Activated CD8-positive, alpha-beta memory T cell treated with anti-CD3 and anti-CD28 coated beads, Interleukin-2, amount 50 U/mL, for 1 hour (primary cell): ENCODE measurements around the gene FARP1.

Experiments
- DNase-seq: peaks from one replicate; pipeline ENCODE4 v3.0.0-alpha.2; 2020; ENCODE audit errors: extremely low read depth

The FARP1 gene

DNA sequence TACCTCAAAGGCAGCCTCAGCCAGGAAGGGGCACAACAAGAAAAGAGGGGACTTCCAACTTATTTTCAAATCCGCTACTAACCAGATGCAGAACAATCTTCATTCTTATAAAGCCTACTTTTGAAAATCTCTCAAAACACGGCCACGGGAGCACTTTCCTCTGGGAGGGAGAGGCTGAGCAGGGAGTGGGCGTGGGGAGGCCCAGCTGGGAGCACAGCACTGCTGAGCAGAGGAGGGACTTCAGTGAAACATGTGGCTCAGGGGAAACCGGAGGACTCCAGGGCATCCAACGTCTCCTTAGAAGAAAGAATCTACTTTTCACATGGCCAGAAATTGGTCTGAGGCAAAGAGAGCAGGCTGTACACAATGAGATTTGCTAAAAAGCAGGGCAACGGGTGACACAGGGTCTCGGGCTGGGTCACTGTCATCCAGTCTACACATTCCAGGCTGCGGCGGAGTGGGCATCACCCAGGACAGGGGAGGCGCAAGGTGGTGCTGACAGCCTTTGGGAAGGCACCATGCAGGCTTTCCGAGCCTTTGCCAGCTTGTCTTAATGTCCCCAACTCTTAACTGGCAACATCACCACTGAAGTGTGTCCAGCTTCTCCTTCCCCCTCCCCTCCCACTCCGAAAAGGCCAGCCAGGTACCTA is 317.0 kb downstream of the FARP1 start:
- no peak for DNase-seq

DNA sequence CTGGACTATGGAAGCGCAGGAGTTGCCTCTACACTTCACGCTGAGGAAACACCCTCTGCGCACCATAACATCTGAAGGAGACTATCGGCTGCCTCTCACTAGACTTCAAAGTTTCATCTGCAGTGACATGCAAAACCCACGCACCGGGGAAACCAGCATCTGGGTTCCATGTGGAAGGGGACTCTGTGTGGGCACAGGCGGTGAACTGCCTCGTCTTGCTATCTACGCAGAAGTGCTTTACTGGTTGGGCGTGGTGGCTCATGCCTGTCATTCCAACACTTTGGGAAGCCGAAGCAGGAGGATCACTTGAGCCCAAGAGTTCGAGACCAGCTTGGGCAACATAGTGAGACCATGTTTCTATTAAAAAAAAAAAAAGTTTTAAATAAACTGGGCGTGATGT is 317.6 kb downstream of the FARP1 start:
- no peak for DNase-seq

DNA sequence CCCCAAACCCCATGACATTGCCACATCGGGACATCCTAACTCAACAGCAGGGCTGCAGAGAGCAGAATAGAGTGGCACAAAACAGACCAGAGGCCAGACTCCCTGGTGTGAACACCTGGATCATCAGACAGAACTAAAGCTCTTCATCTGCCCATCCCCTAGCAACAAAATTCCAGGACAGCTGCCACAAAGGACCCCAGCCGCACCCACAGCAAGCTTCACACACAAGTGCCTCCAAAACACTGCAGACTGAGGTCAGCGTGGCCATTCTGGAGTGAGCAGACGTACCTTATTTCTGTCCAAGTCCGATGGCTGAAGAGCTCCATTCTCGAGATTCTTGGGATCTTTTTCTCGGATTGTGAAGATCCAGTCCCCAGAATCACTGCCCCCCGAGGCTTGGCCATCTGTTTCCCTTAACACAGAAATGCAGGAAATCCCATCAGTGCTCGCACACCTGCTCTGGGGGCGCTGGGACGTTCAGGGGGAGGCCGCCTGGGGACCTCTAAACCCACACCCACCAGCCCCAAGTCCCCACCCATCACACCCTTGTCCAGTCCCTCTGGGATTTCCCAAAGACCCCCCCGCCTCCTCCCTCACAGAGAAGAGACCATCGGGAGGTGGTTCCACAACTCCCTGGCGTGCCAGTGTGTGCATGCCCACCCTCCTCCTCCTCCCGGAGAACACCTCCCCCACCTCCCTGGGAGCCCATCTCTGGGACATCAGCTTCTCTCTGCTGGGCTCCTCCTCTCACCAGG is 318.8 kb downstream of the FARP1 start:
- DNase-seq, result no peak

- DNase-seq, result no peak
Measured at GRCh38 chr13:98462241-98462882, 319.5 kb downstream of the FARP1 start.

DNA sequence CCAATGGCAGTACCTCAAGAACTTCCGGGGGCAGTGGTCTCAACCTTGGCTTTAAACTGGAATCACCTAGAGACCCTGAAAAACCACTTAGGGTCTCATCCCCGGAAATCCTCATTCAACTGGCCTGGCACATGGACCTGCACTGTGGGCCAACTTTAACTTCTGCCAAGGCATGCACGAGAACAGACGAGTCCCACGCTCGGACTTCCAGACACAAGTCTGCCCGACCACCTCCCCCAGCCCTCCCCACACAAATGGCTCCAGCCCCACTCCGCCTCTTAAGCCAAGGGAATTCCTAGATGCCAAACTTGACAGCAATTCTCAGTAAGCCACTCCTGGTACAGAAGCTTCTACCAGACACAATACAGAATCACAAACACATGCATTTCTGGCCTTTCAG is 320.1 kb downstream of the FARP1 start:
- DNase-seq, result no peak

DNA sequence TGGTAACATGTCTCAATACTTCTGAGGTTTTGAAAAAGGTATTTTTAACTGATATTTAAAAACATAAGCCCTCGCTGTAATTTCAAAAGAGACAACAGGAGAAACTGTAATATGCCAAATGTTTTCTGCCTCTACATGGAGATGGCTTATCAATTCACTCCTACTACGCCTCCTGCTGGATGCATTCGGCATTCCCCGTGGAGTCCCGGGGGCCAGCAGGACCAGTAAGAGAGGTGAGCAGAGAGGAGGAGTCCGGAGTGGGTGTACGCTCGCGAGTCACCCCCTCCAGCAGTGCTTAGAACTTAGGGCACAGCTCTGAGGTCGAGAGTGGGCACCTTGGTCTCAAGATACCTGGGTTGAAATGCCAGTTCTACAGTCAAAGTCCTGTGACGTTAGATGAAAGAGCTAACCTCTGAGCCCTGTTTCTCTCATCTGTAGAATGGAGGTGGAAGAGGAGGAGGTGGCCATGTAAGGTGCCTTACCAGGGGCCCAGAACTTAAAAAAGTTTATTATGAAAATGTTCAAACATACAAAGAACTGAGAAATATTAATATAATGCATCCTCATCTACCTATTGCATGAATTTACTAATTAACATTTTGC is 323.8 kb downstream of the FARP1 start:
- no peak for DNase-seq

DNA sequence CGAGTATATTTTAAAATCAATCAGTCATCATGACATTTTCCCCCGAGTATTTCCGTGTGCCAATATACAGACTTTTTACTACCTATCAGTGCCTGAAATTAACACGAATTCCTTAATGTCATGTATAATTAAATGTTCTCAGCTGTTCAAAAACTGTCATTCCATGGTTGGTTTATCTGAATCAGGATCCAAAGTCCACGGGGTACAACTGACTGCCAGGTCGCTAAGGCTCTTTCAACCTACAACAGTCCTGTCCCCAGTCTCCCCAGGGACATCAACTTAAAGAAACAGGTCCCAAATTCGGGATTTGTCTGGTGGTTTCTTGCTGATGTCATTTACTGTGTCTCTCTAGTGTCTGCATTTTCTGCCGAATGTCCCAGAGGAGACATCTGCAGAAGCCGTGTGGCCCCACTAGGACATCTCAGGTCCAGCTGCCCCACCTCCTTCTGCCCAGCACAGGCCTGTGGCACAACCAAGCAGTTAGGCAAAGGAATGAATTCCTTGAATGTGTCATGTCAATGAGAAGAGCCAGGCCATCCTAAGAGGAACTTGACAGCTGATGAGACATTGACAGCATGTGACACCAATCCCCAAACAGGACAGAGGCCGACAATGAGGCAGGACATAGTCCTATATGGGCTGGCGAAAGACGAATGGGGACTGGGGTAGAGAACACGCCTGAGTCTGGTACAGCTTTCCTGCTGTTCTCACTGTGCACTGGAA is 324.5 kb downstream of the FARP1 start:
- DNase-seq, result no peak

GRCh38 chr13:98468361-98468760 is 325.5 kb downstream of the FARP1 start:
- no peak for DNase-seq

DNA sequence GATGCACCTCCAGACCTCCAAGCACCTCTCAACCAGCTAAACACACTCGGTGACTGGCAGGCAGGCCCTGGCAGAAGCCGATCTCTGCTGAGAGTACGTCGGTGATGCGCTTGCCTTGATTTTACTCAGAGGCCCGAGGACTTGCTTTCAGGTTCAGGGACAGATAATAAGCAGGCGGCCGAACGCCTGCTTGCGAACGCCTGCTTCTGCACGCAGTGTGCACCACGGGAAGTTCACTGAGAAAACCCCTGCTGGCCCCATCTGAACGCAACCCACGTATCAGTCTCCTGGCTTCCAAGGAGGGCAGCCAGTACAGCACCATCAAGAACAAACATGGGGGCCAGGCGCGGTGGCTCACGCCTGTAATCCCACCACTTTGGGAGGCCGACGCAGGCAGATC is 326.0 kb downstream of the FARP1 start:
- DNase-seq, result no peak

DNA sequence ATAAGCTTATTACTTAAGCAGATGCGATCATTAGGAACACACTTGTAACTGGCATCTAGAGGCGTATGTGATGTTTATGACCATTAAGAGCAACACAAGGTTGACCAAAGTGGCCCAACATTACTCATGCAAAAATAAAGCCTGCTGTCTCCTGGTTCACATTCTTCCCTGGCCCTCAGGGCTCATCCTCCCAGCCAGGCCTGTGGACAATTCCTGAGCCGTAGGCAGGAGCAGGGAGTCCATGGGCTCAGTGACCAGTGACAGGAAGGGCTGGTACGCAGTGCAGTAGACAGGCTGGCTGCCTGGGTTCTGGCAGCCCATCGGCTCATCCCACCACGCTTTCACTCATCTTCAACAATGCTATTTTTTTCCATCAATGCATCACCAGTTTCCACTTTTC is 328.0 kb downstream of the FARP1 start:
- DNase-seq, result no peak

DNA sequence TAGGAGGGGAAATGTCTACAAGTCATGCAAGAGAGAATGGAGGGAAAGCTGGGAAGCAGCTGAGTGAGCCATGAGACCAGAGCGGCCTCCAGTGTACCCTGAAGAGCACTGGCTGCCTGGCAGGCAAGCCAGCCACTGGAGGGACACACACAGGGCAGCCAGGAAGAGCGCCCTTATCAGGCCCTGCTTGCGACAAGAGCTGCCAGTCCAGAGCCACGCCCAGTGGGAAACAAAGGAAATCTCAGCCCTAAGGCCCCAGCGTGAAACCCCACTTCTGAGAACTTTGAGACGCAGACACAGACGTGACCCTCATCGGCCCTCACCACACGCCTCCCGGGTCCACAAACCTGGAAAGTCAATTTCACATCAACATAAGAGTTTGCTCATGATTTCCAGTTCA is 329.0 kb downstream of the FARP1 start:
- DNase-seq, result no peak

DNA sequence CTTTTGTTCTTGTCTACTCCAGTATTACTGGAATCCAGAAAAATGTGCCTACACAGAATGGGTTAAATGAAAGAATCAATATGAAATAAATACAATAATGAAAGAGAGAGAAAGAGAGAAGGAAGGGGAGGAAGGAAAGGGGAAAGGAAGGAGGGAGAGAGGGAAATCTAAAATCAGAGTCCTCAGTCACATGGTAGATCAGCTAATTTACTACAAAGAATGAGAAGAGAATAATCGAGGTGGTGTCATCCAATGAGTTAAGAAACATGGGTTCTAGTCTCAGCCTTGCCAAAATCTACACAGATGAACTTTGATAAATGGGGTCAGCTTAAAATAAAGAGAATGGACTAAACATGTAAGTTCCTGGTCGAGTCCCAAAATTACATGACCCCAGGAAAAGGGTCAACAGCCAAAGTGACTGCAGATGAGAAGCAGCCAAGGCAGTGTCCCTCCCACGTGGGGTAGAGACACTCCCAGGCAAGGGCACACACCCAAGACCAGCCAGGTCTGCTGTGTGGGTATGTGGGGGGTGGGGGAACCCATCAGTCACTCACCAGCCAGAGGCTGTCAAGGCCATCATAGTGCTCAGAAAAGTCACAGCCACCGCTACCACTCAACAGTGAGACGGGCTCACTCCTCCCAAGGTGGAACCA is 330.4 kb downstream of the FARP1 start:
- DNase-seq, result no peak

GRCh38 chr13:98473788-98474144 is 330.9 kb downstream of the FARP1 start:
- DNase-seq, result no peak

DNA sequence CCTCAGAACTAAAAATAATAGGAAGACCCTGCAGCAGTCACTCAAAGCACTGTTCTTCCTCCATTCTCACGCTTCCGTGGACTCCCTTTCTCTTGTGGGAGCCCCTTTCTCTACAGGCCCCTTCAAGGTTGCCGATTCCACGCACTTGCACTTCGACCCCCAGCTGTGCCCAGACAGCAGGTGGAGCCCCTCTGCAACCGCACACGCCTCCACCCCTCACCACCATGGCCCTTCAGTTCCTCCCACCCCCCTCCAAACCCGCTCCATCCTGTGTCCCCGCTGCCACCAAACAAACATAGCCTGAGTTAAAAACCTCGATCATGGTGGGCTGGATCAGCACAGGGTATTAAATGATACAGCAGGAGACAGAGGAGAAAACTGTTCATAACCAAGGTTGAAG is 331.4 kb downstream of the FARP1 start:
- no peak for DNase-seq

GRCh38 chr13:98474761-98475160 is 331.9 kb downstream of the FARP1 start:
- DNase-seq, result no peak

GRCh38 chr13:98475522-98475921 is 332.6 kb downstream of the FARP1 start:
- no peak for DNase-seq

DNA sequence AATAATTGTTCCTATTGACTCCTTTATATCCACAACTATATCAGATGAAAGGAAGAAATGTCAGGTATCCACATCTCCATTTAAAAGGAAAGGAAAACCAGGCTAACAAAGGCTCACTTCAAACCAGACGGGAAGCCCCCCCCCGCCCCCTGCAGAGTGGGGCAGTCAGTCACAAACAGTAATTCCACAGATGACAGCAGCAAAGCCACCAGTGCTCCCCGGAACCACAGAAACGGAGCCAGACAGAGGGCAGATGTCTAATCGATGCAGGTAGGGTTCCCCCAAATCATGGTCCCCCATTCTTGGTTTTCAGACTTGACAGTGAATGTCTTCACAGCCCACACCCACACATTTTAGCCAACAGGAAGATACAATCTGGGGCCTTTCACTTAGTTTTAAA is 333.2 kb downstream of the FARP1 start:
- DNase-seq, result peak; percentile 51

DNA sequence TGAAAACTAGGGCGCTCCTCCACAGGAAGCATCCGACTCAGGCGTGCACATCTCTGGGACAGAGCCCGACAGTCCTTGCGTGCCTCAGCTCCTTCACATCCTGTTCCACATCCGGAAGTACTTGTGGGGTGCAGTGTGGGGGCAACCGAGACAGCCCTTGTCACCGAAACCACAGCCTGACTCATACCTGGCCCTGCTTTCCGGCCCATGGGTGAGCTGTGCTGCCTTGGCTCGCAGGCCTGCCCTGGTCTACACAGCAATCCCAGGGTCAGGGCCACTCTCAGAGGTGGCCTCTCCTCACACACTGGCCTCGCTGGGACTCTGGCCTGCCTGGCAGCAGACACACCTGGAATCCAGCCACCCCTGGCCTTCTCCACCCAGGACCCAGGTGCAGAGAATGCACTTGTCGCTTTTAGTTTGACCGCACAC is 333.7 kb downstream of the FARP1 start:
- peak; percentile 74 for DNase-seq

- no peak for DNase-seq
Measured at GRCh38 chr13:98478189-98479129, 335.6 kb downstream of the FARP1 start.

DNA sequence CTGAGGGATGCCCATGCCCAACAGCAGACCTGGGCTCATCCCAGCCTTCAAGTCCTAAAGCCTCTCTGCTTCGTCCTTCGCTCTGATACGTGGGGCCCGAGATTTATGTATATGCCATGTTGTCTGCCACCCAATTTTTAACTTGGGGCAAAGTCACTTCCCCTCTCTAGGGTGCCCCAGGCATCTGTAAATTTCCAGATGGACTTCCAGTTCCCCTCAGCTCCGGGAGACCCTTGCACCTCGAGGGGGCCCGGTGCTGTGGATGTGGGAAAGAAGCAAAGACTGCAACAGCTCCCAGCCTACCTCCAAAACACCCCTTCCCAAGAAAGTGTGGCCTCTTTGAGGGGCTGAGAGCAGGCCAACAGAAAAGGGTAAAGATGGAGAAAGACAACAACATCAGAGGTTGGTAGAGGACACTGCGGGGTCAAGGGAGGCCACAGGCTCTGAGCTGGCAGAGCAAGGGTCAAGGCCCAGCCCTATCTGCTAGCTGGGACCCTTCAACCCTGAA is 336.7 kb downstream of the FARP1 start:
- no peak for DNase-seq
